GM03348 (cell line): ENCODE data around the gene NEU4.
"Not testable (repeated sequence)": the region's sequence is repeated elsewhere in the genome, so short reads cannot be mapped to it uniquely, and the experiment has no call there.

Source experiments
- DNase-seq: peaks from one replicate; pipeline ENCODE4 v3.0.0; 2012; ENCODE audit warnings: low spot score

NEU4 gene

GRCh38 chr2:241812730-241813643, 4.0 kb downstream of the NEU4 start:
- peak; percentile 8 for DNase-seq

- DNase-seq, result peak; percentile 5
Measured at GRCh38 chr2:241813644-241814392, 4.8 kb downstream of the NEU4 start.

GRCh38 chr2:241814393-241814642, 5.3 kb downstream of the NEU4 start:
- DNase-seq, result no peak

- DNase-seq, result peak; percentile 12
Measured at GRCh38 chr2:241814643-241815476, 5.9 kb downstream of the NEU4 start.

GRCh38 chr2:241815477-241816430, 6.8 kb downstream of the NEU4 start:
- DNase-seq, result peak; percentile 8

- peak; percentile 5 for DNase-seq
Measured at GRCh38 chr2:241816431-241817121, 7.6 kb downstream of the NEU4 start.

- peak; percentile 7 for DNase-seq
Measured at GRCh38 chr2:241817126-241817820, 8.3 kb downstream of the NEU4 start.

GRCh38 chr2:241817821-241818215, 8.8 kb downstream of the NEU4 start:
- DNase-seq, result not testable (repeated sequence)

- DNase-seq, result no peak
Measured at GRCh38 chr2:241818229-241818942, 9.4 kb downstream of the NEU4 start.

GRCh38 chr2:241818943-241819270, 9.9 kb downstream of the NEU4 start:
- no peak for DNase-seq

- DNase-seq, result not testable (repeated sequence)
Measured at GRCh38 chr2:241819947-241820624, 11.1 kb downstream of the NEU4 start.

GRCh38 chr2:241820625-241821384, 11.8 kb downstream of the NEU4 start:
- DNase-seq, result peak; percentile 5

GRCh38 chr2:241821460-241822263, 12.7 kb downstream of the NEU4 start:
- no peak for DNase-seq

GRCh38 chr2:241822264-241822623, 13.3 kb downstream of the NEU4 start:
- DNase-seq, result peak; percentile 3

- DNase-seq, result not testable (repeated sequence)
Measured at GRCh38 chr2:241823531-241824437, 14.8 kb downstream of the NEU4 start.

GRCh38 chr2:241827394-241827793, 18.4 kb downstream of the NEU4 start:
- DNase-seq, result no peak
